Adipocyte (in vitro differentiated cells): ENCODE data around the gene HS1BP3.

Source experiments
- DNase-seq: peaks from one replicate; pipeline ENCODE4 v3.0.0-alpha.2; 2015; ENCODE audit warnings: low read depth
- H3K27me3 ChIP-seq: replicated peaks from 2 replicates; pipeline ENCODE4 v1.7.0; 2013; ENCODE audit warnings: mild to moderate bottlenecking, low read length, moderate library complexity; ENCODE audit not compliant: control insufficient read depth, insufficient read depth
- H3K36me3 ChIP-seq: 2 replicates; pipeline ENCODE4 v1.7.0; 2013; ENCODE audit warnings: low read length, mild to moderate bottlenecking, moderate library complexity; ENCODE audit not compliant: control insufficient read depth, insufficient read depth, severe bottlenecking
- H3K4me1 ChIP-seq: 2 replicates; pipeline ENCODE4 v1.7.0; 2013; ENCODE audit warnings: mild to moderate bottlenecking, low read length, moderate library complexity; ENCODE audit not compliant: control insufficient read depth, insufficient read depth
- H3K4me3 ChIP-seq: 2 replicates; pipeline ENCODE4 v1.7.0; 2013; ENCODE audit warnings: mild to moderate bottlenecking, low read length, moderate library complexity
- H3K9ac ChIP-seq: 2 replicates; pipeline ENCODE4 v1.7.0; 2013; ENCODE audit warnings: mild to moderate bottlenecking, low read length, moderate library complexity
- H3K9me3 ChIP-seq: 2 replicates; pipeline ENCODE4 v1.7.0; 2013; ENCODE audit warnings: mild to moderate bottlenecking, low read length, moderate library complexity; ENCODE audit not compliant: control insufficient read depth

The HS1BP3 gene

GRCh38 chr2:20640411-20641122 lies 10.3 kb downstream of the HS1BP3 start:
- Histone ChIP-seq H3K4me1 (peaks cover 21% of the 10 kb centered on the region), H3K4me3 (no peak overlapping the region), H3K36me3 (peaks cover 36% of the 10 kb centered on the region), H3K9ac (no peak overlapping the region), H3K27me3 (no peaks in the 10 kb centered on the region), H3K9me3 (no peaks in the 10 kb centered on the region)
- no peak for DNase-seq

GRCh38 chr2:20638646-20639430 lies 12.1 kb downstream of the HS1BP3 start:
- no peak overlapping the region for H3K4me3 ChIP-seq
- no peak for DNase-seq
- no peaks in the 10 kb centered on the region for H3K9me3 ChIP-seq
- no peaks in the 10 kb centered on the region for H3K27me3 ChIP-seq
- peaks cover 23% of the 10 kb centered on the region for H3K36me3 ChIP-seq
- H3K4me1 ChIP-seq = peaks cover 38% of the 10 kb centered on the region
- H3K9ac ChIP-seq = no peak overlapping the region

GRCh38 chr2:20638014-20638413 lies 12.9 kb downstream of the HS1BP3 start:
- no peak for DNase-seq
- no peaks in the 10 kb centered on the region for H3K27me3 ChIP-seq

GRCh38 chr2:20637147-20637546 lies 13.8 kb downstream of the HS1BP3 start:
- Histone ChIP-seq H3K36me3 (peaks cover 24% of the 10 kb centered on the region), H3K4me3 (no peak overlapping the region), H3K9me3 (no peaks in the 10 kb centered on the region), H3K4me1 (peaks cover 36% of the 10 kb centered on the region), H3K9ac (no peak overlapping the region), H3K27me3 (no peaks in the 10 kb centered on the region)
- DNase-seq = no peak

More at GRCh38 chr2:20638014-20638413, 12.9 kb downstream of the HS1BP3 start:
- H3K9ac ChIP-seq = no peak overlapping the region
- H3K9me3 ChIP-seq = no peaks in the 10 kb centered on the region
- H3K4me1 ChIP-seq = peaks cover 38% of the 10 kb centered on the region
- peaks cover 24% of the 10 kb centered on the region for H3K36me3 ChIP-seq
- no peak overlapping the region for H3K4me3 ChIP-seq

- DNase-seq = peak; percentile 95
- Histone ChIP-seq H3K4me1 (peaks cover 25% of the 10 kb centered on the region), H3K4me3 (no peak overlapping the region), H3K9me3 (no peaks in the 10 kb centered on the region), H3K27me3 (no peaks in the 10 kb centered on the region), H3K9ac (peak overlapping the region; percentile 71), H3K36me3 (peaks cover 24% of the 10 kb centered on the region)
Observed at GRCh38 chr2:20635675-20636584, 15.0 kb downstream of the HS1BP3 start.

GRCh38 chr2:20635113-20635510 lies 15.8 kb downstream of the HS1BP3 start:
- Histone ChIP-seq H3K9ac (peak overlapping the region; percentile 71), H3K4me1 (peaks cover 25% of the 10 kb centered on the region), H3K9me3 (no peaks in the 10 kb centered on the region), H3K36me3 (peaks cover 23% of the 10 kb centered on the region), H3K27me3 (no peaks in the 10 kb centered on the region), H3K4me3 (no peak overlapping the region)
- DNase-seq = no peak

GRCh38 chr2:20634507-20635112 lies 16.3 kb downstream of the HS1BP3 start:
- H3K4me1 ChIP-seq = peaks cover 25% of the 10 kb centered on the region
- no peaks in the 10 kb centered on the region for H3K27me3 ChIP-seq
- peaks cover 18% of the 10 kb centered on the region for H3K36me3 ChIP-seq
- no peak overlapping the region for H3K9ac ChIP-seq
- no peak overlapping the region for H3K4me3 ChIP-seq
- DNase-seq = peak; percentile 71
- no peaks in the 10 kb centered on the region for H3K9me3 ChIP-seq

GRCh38 chr2:20633794-20634506 lies 16.9 kb downstream of the HS1BP3 start:
- Histone ChIP-seq H3K27me3 (no peaks in the 10 kb centered on the region), H3K4me1 (peaks cover 25% of the 10 kb centered on the region), H3K36me3 (peaks cover 16% of the 10 kb centered on the region), H3K4me3 (no peak overlapping the region), H3K9me3 (no peaks in the 10 kb centered on the region), H3K9ac (no peak overlapping the region)
- DNase-seq = no peak

- peaks cover 25% of the 10 kb centered on the region for H3K4me1 ChIP-seq
- H3K27me3 ChIP-seq = no peaks in the 10 kb centered on the region
- no peak overlapping the region for H3K9ac ChIP-seq
- H3K4me3 ChIP-seq = no peak overlapping the region
- no peaks in the 10 kb centered on the region for H3K9me3 ChIP-seq
- DNase-seq = no peak
- H3K36me3 ChIP-seq = peaks cover 12% of the 10 kb centered on the region
Observed at GRCh38 chr2:20633001-20633400, 17.9 kb downstream of the HS1BP3 start.

GRCh38 chr2:20632446-20632990 lies 18.4 kb downstream of the HS1BP3 start:
- peaks cover 8% of the 10 kb centered on the region for H3K36me3 ChIP-seq
- DNase-seq = no peak
- no peak overlapping the region for H3K4me3 ChIP-seq
- no peaks in the 10 kb centered on the region for H3K27me3 ChIP-seq
- H3K9me3 ChIP-seq = no peaks in the 10 kb centered on the region
- H3K4me1 ChIP-seq = peaks cover 25% of the 10 kb centered on the region
- H3K9ac ChIP-seq = no peak overlapping the region
